Hindlimb muscle (tissue), 1 donor: Measurements from ENCODE around the gene TM7SF3. TPM values are rescaled to one million over a fixed set of nuclear protein-coding genes. Genes with fewer than 3 reads are reported as not detected.
A peak's percentile ranks its signal among the peaks of the same experiment; 100 is the strongest.

Experiments used
- DNase-seq: peaks from one replicate; pipeline ENCODE4 v3.0.0-alpha.2; 2013
- polyA plus RNA-seq: library from polyadenylated mRNA; unstranded; fragments of 120-200 nt; gene quantifications from one replicate; pipeline ENCODE4 v1.2.1, GENCODE V29; 2013; ENCODE audit not compliant: insufficient read length

Gene TM7SF3
- polyA plus RNA-seq, 1 donor, result 27.3 TPM

GRCh38 chr12:27014859-27015729 lies 910 bp upstream of the TM7SF3 start:
- no peak for DNase-seq

GRCh38 chr12:27013611-27014084 lies 536 bp downstream of the TM7SF3 start:
- no peak for DNase-seq

GRCh38 chr12:27012982-27013255 lies 1.3 kb downstream of the TM7SF3 start:
- no peak for DNase-seq

GRCh38 chr12:27012239-27012981 lies 1.8 kb downstream of the TM7SF3 start:
- no peak for DNase-seq

- no peak for DNase-seq
Measured at GRCh38 chr12:27009881-27010301, 4.3 kb downstream of the TM7SF3 start.

- DNase-seq, result no peak
Measured at GRCh38 chr12:27008081-27008480, 6.1 kb downstream of the TM7SF3 start.

GRCh38 chr12:27006797-27007467 lies 7.3 kb downstream of the TM7SF3 start:
- no peak for DNase-seq

GRCh38 chr12:27005495-27005894 lies 8.7 kb downstream of the TM7SF3 start:
- DNase-seq, result no peak

- no peak for DNase-seq
Measured at GRCh38 chr12:27003421-27004381, 10.5 kb downstream of the TM7SF3 start.

- no peak for DNase-seq
Measured at GRCh38 chr12:27002141-27002540, 12.0 kb downstream of the TM7SF3 start.

GRCh38 chr12:27001663-27002062 lies 12.5 kb downstream of the TM7SF3 start:
- DNase-seq, result no peak

GRCh38 chr12:27000961-27001360 lies 13.2 kb downstream of the TM7SF3 start:
- no peak for DNase-seq

- no peak for DNase-seq
Measured at GRCh38 chr12:26997003-26997402, 17.2 kb downstream of the TM7SF3 start.

- DNase-seq, result no peak
Measured at GRCh38 chr12:26995706-26996105, 18.5 kb downstream of the TM7SF3 start.

GRCh38 chr12:26994109-26994508 lies 20.1 kb downstream of the TM7SF3 start:
- DNase-seq, result no peak

- DNase-seq, result no peak
Measured at GRCh38 chr12:26991826-26992225, 22.4 kb downstream of the TM7SF3 start.

GRCh38 chr12:26989873-26990272 lies 24.3 kb downstream of the TM7SF3 start:
- DNase-seq, result no peak

- DNase-seq, result no peak
Measured at GRCh38 chr12:26988703-26989102, 25.5 kb downstream of the TM7SF3 start.

GRCh38 chr12:26987634-26988424 lies 26.4 kb downstream of the TM7SF3 start:
- DNase-seq, result peak; percentile 18

- no peak for DNase-seq
Measured at GRCh38 chr12:26982866-26983265, 31.3 kb downstream of the TM7SF3 start.

GRCh38 chr12:26979733-26980132 lies 34.5 kb downstream of the TM7SF3 start:
- DNase-seq, result no peak
